ENCODE measurements around the gene SPATA9. TPM values are rescaled to one million over a fixed set of nuclear protein-coding genes. Genes with fewer than 3 reads are reported as not detected.

The SPATA9 gene
- total and polyA plus RNA-seq, 9 of the 15 experiments (the other 6 are each of a cell fraction or from before 2014, with no cell fraction given) = 0.16 to 5.5 (median 0.39) TPM; not detected in 3

DNA sequence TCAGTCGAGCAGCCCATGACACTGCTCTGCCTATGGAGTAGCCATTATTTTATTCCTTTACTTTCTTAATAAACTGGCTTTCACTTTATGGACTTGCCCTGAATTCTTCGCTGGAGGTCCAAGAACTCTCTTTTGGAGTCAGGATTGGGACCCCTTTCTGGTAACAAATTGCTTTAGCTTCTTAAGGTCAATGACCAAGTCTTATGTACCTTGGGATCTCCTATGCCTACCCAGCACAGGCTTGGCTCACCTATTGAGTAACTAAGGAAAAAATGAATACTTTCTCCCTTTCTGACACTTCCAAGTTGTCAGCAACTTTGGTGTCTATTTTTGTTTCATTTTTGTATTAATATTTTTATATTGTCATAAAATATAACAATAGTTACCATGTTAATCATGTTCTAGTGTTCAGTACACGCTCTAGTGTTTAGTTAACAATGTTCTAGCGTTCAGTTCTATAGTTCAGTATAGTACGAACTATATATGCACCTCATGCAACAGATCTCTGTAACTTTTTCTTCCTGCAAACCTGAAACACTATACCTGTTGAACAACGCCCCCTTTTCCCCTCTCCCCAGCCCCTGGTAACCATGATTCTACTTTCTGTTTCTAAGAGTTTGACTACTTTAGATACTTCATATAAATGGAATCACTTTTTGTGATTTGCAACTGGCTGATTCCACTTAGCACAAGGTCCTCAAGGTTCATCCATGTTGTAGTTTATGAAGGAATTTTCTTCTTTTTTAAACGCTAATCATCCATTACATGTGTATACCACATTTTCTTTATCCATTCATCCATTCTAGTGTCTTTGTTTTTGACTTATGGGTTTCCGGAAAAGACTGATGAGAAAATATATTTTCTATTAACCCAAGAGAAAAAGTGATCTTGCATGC, 46.6 kb upstream of the SPATA9 start (continued):
- TF ChIP-seq BRF1 (IDR thresholded peaks at IDR 0.05; ENCODE audit: borderline replicate concordance, extremely low read depth, insufficient read length) (no peak), SMARCA4 (IDR thresholded peaks at IDR 0.05) (no peak), MBD2 (IDR thresholded peaks at IDR 0.05; ENCODE audit: borderline replicate concordance, low read depth) (peak; percentile 45), SREBF2 (CRISPR knock-in tag; IDR thresholded peaks at IDR 0.05) (no peak), OTX1 (CRISPR knock-in tag; IDR thresholded peaks at IDR 0.05) (peak; percentile 9), POLR2G (IDR thresholded peaks at IDR 0.05; ENCODE audit: low read depth, low read length) (peak; percentile 63; the same call in 1 of the 2 replicates), ETV5 (CRISPR knock-in tag; IDR thresholded peaks at IDR 0.05; ENCODE audit: low read depth) (no peak)
- TF ChIP-seq, protein P1, sequence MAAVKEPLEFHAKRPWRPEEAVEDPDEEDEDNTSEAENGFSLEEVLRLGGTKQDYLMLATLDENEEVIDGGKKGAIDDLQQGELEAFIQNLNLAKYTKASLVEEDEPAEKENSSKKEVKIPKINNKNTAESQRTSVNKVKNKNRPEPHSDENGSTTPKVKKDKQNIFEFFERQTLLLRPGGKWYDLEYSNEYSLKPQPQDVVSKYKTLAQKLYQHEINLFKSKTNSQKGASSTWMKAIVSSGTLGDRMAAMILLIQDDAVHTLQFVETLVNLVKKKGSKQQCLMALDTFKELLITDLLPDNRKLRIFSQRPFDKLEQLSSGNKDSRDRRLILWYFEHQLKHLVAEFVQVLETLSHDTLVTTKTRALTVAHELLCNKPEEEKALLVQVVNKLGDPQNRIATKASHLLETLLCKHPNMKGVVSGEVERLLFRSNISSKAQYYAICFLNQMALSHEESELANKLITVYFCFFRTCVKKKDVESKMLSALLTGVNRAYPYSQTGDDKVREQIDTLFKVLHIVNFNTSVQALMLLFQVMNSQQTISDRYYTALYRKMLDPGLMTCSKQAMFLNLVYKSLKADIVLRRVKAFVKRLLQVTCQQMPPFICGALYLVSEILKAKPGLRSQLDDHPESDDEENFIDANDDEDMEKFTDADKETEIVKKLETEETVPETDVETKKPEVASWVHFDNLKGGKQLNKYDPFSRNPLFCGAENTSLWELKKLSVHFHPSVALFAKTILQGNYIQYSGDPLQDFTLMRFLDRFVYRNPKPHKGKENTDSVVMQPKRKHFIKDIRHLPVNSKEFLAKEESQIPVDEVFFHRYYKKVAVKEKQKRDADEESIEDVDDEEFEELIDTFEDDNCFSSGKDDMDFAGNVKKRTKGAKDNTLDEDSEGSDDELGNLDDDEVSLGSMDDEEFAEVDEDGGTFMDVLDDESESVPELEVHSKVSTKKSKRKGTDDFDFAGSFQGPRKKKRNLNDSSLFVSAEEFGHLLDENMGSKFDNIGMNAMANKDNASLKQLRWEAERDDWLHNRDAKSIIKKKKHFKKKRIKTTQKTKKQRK (IDR thresholded peaks at IDR 0.05; ENCODE audit: borderline replicate concordance, low read depth, low read length) = no peak
- TF ChIP-seq, protein P2, sequence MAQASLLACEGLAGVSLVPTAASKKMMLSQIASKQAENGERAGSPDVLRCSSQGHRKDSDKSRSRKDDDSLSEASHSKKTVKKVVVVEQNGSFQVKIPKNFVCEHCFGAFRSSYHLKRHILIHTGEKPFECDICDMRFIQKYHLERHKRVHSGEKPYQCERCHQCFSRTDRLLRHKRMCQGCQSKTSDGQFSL (CRISPR knock-in tag; IDR thresholded peaks at IDR 0.05) = no peak
- TF ChIP-seq, protein P2 (tag; IDR thresholded peaks at IDR 0.05) = no peak
- TF ChIP-seq, protein P3, sequence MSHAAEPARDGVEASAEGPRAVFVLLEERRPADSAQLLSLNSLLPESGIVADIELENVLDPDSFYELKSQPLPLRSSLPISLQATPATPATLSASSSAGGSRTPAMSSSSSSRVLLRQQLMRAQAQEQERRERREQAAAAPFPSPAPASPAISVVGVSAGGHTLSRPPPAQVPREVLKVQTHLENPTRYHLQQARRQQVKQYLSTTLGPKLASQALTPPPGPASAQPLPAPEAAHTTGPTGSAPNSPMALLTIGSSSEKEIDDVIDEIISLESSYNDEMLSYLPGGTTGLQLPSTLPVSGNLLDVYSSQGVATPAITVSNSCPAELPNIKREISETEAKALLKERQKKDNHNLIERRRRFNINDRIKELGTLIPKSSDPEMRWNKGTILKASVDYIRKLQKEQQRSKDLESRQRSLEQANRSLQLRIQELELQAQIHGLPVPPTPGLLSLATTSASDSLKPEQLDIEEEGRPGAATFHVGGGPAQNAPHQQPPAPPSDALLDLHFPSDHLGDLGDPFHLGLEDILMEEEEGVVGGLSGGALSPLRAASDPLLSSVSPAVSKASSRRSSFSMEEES (CRISPR knock-in tag; IDR thresholded peaks at IDR 0.05) = peak; percentile 1
- TF ChIP-seq, protein P4, sequence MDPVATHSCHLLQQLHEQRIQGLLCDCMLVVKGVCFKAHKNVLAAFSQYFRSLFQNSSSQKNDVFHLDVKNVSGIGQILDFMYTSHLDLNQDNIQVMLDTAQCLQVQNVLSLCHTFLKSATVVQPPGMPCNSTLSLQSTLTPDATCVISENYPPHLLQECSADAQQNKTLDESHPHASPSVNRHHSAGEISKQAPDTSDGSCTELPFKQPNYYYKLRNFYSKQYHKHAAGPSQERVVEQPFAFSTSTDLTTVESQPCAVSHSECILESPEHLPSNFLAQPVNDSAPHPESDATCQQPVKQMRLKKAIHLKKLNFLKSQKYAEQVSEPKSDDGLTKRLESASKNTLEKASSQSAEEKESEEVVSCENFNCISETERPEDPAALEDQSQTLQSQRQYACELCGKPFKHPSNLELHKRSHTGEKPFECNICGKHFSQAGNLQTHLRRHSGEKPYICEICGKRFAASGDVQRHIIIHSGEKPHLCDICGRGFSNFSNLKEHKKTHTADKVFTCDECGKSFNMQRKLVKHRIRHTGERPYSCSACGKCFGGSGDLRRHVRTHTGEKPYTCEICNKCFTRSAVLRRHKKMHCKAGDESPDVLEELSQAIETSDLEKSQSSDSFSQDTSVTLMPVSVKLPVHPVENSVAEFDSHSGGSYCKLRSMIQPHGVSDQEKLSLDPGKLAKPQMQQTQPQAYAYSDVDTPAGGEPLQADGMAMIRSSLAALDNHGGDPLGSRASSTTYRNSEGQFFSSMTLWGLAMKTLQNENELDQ (CRISPR knock-in tag; IDR thresholded peaks at IDR 0.05; ENCODE audit: borderline replicate concordance) = no peak
- TF ChIP-seq, protein P5, sequence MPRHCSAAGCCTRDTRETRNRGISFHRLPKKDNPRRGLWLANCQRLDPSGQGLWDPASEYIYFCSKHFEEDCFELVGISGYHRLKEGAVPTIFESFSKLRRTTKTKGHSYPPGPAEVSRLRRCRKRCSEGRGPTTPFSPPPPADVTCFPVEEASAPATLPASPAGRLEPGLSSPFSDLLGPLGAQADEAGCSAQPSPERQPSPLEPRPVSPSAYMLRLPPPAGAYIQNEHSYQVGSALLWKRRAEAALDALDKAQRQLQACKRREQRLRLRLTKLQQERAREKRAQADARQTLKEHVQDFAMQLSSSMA (CRISPR knock-in tag; IDR thresholded peaks at IDR 0.05) = peak; percentile 59; the same call in 1 of the 2 replicates
